HEK293 (cell line): ENCODE results near the gene CNOT4.

Experiments
- CTCF ChIA-PET: fragments of 350-600 bp; formaldehyde crosslinking; extraction: SDS; loops from one replicate; lab custom pipeline; 2021; ENCODE audit warnings: antibody characterized with exemption; lab: Yijun Ruan, JAX
- POLR2A ChIA-PET: fragments of 300-600 bp; formaldehyde crosslinking; extraction: SDS; loops from one replicate; lab custom pipeline; 2020; ENCODE audit warnings: antibody characterized with exemption, inconsistent platforms; lab: Yijun Ruan, JAX
- H3K27ac ChIP-seq: fragments of 200-500 bp; sonication (Bioruptor generic); 2 replicates; pipeline ENCODE4 v1.5.1; 2014; ENCODE audit warnings: low read depth, low read length, control low read depth, inconsistent platforms; ENCODE audit errors: extremely low read depth
- H3K36me3 ChIP-seq, 2 experiments: fragments of 200-500 bp in 1 of 2; sonication (Bioruptor generic) in 1 of 2; 1 replicate in 1 of 2; 2 replicates in 1 of 2; pipeline ENCODE4 v1.5.1; 2014 to 2017; ENCODE audit warnings: inconsistent platforms in 2 of 2, low read length in 2 of 2; ENCODE audit not compliant: control insufficient read depth in 2 of 2, insufficient read depth in 1 of 2
- H3K4me1 ChIP-seq: fragments of 200-500 bp; sonication (Bioruptor generic); 2 replicates; pipeline ENCODE4 v1.5.1; 2014; ENCODE audit warnings: mild to moderate bottlenecking, low read length, inconsistent platforms; ENCODE audit not compliant: control insufficient read depth, insufficient read depth
- H3K4me3 ChIP-seq: 2 replicates; pipeline ENCODE4 v1.5.1; 2011; ENCODE audit warnings: low read depth, mild to moderate bottlenecking, control low read depth, low read length, moderate library complexity
- H3K9me3 ChIP-seq: fragments of 200-500 bp; sonication (Bioruptor generic); 2 replicates; pipeline ENCODE4 v1.5.1; 2014; ENCODE audit warnings: low read depth, low read length, inconsistent platforms; ENCODE audit not compliant: control insufficient read depth, insufficient read depth
- EGR2 ChIP-seq: fragments of 450-650 bp; formaldehyde crosslinking; IDR thresholded peaks from 2 replicates; pipeline ENCODE4 v1.5.1; 2016; ENCODE audit warnings: low read depth, missing biosample characterization, missing genetic modification characterization
- FEZF1 ChIP-seq: fragments of 450-650 bp; formaldehyde crosslinking; IDR thresholded peaks from 2 replicates; pipeline ENCODE4 v1.5.1; 2016; ENCODE audit warnings: missing biosample characterization, missing genetic modification characterization
- GLI4 ChIP-seq: fragments of 450-650 bp; formaldehyde crosslinking; IDR thresholded peaks from 2 replicates; pipeline ENCODE4 v1.5.1; 2016; ENCODE audit warnings: missing biosample characterization, missing genetic modification characterization
- HOXA7 ChIP-seq: sonication (generic); formaldehyde crosslinking; IDR thresholded peaks from 2 replicates; pipeline ENCODE4 v1.8.1; 2022; ENCODE audit warnings: missing genetic modification reagents, borderline replicate concordance
- IKZF3 ChIP-seq: fragments of 450-650 bp; IDR thresholded peaks from 2 replicates; pipeline ENCODE4 v1.5.0; 2018; ENCODE audit warnings: missing biosample characterization, mild to moderate bottlenecking, missing genetic modification characterization, moderate library complexity
- SETDB1 ChIP-seq: IDR thresholded peaks from one replicate; pipeline ENCODE4 v1.6.1; 2017; ENCODE audit warnings: mild to moderate bottlenecking, low read length, moderate library complexity, mixed read lengths; ENCODE audit not compliant: insufficient read length
- ZNF157 ChIP-seq: fragments of 450-650 bp; formaldehyde crosslinking; IDR thresholded peaks from 2 replicates; pipeline ENCODE4 v1.5.1; 2016; ENCODE audit warnings: missing biosample characterization, missing genetic modification characterization
- ZNF24 ChIP-seq: fragments of 450-650 bp; formaldehyde crosslinking; IDR thresholded peaks from 2 replicates; pipeline ENCODE4 v1.5.1; 2016; ENCODE audit warnings: missing biosample characterization, missing genetic modification characterization
- ZNF324 ChIP-seq: fragments of 450-650 bp; formaldehyde crosslinking; IDR thresholded peaks from 2 replicates; pipeline ENCODE4 v1.5.1; 2016; ENCODE audit warnings: missing biosample characterization, missing genetic modification characterization
- ZNF335 ChIP-seq: fragments of 450-650 bp; formaldehyde crosslinking; conservative IDR thresholded peaks from 2 replicates; pipeline ENCODE4 v1.5.1; 2016; ENCODE audit warnings: missing biosample characterization, missing genetic modification characterization
- ZNF404 ChIP-seq: fragments of 450-650 bp; formaldehyde crosslinking; IDR thresholded peaks from 2 replicates; pipeline ENCODE4 v1.5.1; 2017; ENCODE audit warnings: missing biosample characterization, missing genetic modification characterization
- ZNF433 ChIP-seq: fragments of 450-650 bp; formaldehyde crosslinking; IDR thresholded peaks from 2 replicates; pipeline ENCODE4 v1.5.1; 2016; ENCODE audit warnings: missing biosample characterization, missing genetic modification characterization, low read depth
- ZNF623 ChIP-seq: fragments of 450-650 bp; formaldehyde crosslinking; IDR thresholded peaks from 2 replicates; pipeline ENCODE4 v1.5.1; 2016; ENCODE audit warnings: missing biosample characterization, missing genetic modification characterization
- ZNF626 ChIP-seq: fragments of 450-650 bp; sonication (Bioruptor Pico); formaldehyde crosslinking; IDR thresholded peaks from 2 replicates; pipeline ENCODE4 v1.5.1; 2018; ENCODE audit warnings: missing biosample characterization, missing genetic modification characterization, inconsistent platforms
- ZNF670 ChIP-seq: fragments of 450-650 bp; formaldehyde crosslinking; IDR thresholded peaks from 2 replicates; pipeline ENCODE4 v1.5.1; 2016; ENCODE audit warnings: missing biosample characterization, missing genetic modification characterization, low read depth
- ZNF791 ChIP-seq: fragments of 450-650 bp; formaldehyde crosslinking; IDR thresholded peaks from 2 replicates; pipeline ENCODE4 v1.5.1; 2016; ENCODE audit warnings: missing biosample characterization, missing genetic modification characterization
- ZSCAN16 ChIP-seq: fragments of 450-650 bp; formaldehyde crosslinking; IDR thresholded peaks from 2 replicates; pipeline ENCODE4 v1.5.1; 2016; ENCODE audit warnings: missing biosample characterization, missing genetic modification characterization
- ZSCAN30 ChIP-seq: fragments of 450-650 bp; IDR thresholded peaks from 2 replicates; pipeline ENCODE4 v1.5.1; 2018; ENCODE audit warnings: missing biosample characterization, mild to moderate bottlenecking, missing genetic modification characterization, moderate library complexity
- TF ChIP-seq, protein P1 (sequence below): fragments of 450-650 bp; formaldehyde crosslinking; IDR thresholded peaks from 2 replicates; pipeline ENCODE4 v1.5.1; 2016; ENCODE audit warnings: missing biosample characterization, missing genetic modification characterization
- TF ChIP-seq, protein P2 (sequence below): sonication (generic); formaldehyde crosslinking; IDR thresholded peaks from 2 replicates; pipeline ENCODE4 v1.8.1; 2022; ENCODE audit warnings: mild to moderate bottlenecking, moderate library complexity, missing genetic modification reagents
- TF ChIP-seq, protein P3 (sequence below): fragments of 450-650 bp; formaldehyde crosslinking; IDR thresholded peaks from 2 replicates; pipeline ENCODE4 v1.5.1; 2016; ENCODE audit warnings: missing biosample characterization, missing genetic modification characterization, borderline replicate concordance

Gene CNOT4

DNA sequence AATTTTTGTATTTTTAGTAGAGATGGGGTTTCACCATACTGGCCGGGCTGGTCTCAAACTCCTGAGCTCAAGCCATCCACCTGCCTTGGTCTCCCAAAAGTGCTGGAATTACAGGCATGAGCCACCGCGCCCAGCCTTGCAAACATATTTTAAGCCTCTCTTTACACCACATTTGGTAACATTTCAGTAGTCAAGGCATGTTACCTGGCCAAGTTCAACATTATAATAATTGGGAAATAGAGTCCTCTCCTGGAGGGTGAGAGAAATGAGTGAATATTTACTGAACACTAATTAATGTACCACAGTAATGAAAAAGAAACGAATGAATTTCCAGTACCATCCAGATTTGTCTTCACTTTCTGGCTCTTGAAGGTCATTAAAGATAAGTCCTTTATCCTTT lies 10.0 kb upstream of the CNOT4 start (continued):
- TF ChIP-seq, protein P1, sequence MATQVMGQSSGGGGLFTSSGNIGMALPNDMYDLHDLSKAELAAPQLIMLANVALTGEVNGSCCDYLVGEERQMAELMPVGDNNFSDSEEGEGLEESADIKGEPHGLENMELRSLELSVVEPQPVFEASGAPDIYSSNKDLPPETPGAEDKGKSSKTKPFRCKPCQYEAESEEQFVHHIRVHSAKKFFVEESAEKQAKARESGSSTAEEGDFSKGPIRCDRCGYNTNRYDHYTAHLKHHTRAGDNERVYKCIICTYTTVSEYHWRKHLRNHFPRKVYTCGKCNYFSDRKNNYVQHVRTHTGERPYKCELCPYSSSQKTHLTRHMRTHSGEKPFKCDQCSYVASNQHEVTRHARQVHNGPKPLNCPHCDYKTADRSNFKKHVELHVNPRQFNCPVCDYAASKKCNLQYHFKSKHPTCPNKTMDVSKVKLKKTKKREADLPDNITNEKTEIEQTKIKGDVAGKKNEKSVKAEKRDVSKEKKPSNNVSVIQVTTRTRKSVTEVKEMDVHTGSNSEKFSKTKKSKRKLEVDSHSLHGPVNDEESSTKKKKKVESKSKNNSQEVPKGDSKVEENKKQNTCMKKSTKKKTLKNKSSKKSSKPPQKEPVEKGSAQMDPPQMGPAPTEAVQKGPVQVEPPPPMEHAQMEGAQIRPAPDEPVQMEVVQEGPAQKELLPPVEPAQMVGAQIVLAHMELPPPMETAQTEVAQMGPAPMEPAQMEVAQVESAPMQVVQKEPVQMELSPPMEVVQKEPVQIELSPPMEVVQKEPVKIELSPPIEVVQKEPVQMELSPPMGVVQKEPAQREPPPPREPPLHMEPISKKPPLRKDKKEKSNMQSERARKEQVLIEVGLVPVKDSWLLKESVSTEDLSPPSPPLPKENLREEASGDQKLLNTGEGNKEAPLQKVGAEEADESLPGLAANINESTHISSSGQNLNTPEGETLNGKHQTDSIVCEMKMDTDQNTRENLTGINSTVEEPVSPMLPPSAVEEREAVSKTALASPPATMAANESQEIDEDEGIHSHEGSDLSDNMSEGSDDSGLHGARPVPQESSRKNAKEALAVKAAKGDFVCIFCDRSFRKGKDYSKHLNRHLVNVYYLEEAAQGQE, result no peak
- TF ChIP-seq ZNF335 (tag by site-specific recombination), result no peak

DNA sequence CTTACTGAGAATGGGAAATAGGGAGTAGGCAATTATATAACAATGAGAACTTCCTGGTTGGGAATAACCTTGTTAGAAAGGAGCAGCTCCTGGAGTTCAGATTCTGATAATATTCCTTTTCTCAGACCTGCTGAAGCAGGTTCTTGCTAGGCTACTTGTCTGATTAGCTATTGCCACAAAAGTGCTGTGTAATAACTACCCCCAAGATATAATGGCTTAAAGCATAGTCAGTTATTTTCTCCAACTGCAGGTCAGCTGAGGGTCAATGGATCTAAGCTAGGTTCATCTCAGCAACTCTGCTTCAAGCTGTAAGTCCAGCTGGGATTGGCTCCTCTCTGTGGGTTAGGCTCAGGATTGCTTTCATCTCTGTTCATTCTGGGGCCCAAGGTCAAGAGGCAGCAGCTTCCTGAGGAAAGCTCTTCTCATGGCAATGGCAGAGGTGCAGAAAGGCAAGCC lies 9.4 kb upstream of the CNOT4 start:
- Histone ChIP-seq H3K4me3 (no peak overlapping the region), H3K4me1 (no peaks in the 10 kb centered on the region), H3K9me3 (no peaks in the 10 kb centered on the region), H3K36me3 (no peaks in the 10 kb centered on the region), H3K27ac (no peak overlapping the region)
- CTCF ChIA-PET, result interaction anchor here (0.6 kb wide), 1 partner anchor 24 kb away, joined by 3 read pairs; no protein-coding TSS in a partner anchor
- POLR2A ChIA-PET, result no interaction called here
- TF ChIP-seq HOXA7, result no peak
- no peak for TF ChIP-seq ZNF670 (tag by site-specific recombination)
- TF ChIP-seq, protein P2, sequence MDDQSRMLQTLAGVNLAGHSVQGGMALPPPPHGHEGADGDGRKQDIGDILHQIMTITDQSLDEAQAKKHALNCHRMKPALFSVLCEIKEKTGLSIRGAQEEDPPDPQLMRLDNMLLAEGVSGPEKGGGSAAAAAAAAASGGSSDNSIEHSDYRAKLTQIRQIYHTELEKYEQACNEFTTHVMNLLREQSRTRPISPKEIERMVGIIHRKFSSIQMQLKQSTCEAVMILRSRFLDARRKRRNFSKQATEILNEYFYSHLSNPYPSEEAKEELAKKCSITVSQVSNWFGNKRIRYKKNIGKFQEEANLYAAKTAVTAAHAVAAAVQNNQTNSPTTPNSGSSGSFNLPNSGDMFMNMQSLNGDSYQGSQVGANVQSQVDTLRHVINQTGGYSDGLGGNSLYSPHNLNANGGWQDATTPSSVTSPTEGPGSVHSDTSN, result no peak
- TF ChIP-seq ZNF157 (tag by site-specific recombination), result no peak
- TF ChIP-seq EGR2 (tag by site-specific recombination), result no peak
- no peak for TF ChIP-seq FEZF1 (tag by site-specific recombination)
- TF ChIP-seq ZSCAN16 (tag by site-specific recombination), result no peak
- no peak for TF ChIP-seq ZNF24
- TF ChIP-seq, protein P3, sequence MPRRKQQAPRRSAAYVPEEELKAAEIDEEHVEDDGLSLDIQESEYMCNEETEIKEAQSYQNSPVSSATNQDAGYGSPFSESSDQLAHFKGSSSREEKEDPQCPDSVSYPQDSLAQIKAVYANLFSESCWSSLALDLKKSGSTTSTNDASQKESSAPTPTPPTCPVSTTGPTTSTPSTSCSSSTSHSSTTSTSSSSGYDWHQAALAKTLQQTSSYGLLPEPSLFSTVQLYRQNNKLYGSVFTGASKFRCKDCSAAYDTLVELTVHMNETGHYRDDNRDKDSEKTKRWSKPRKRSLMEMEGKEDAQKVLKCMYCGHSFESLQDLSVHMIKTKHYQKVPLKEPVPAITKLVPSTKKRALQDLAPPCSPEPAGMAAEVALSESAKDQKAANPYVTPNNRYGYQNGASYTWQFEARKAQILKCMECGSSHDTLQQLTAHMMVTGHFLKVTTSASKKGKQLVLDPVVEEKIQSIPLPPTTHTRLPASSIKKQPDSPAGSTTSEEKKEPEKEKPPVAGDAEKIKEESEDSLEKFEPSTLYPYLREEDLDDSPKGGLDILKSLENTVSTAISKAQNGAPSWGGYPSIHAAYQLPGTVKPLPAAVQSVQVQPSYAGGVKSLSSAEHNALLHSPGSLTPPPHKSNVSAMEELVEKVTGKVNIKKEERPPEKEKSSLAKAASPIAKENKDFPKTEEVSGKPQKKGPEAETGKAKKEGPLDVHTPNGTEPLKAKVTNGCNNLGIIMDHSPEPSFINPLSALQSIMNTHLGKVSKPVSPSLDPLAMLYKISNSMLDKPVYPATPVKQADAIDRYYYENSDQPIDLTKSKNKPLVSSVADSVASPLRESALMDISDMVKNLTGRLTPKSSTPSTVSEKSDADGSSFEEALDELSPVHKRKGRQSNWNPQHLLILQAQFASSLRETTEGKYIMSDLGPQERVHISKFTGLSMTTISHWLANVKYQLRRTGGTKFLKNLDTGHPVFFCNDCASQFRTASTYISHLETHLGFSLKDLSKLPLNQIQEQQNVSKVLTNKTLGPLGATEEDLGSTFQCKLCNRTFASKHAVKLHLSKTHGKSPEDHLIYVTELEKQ, result no peak
- TF ChIP-seq ZSCAN30 (tag by site-specific recombination), result no peak
- no peak for TF ChIP-seq IKZF3 (tag by site-specific recombination)
- TF ChIP-seq SETDB1, result no peak
- no peak for TF ChIP-seq ZNF623
- TF ChIP-seq ZNF433 (tag by site-specific recombination), result no peak
- no peak for TF ChIP-seq ZNF626 (tag by site-specific recombination)
- no peak for TF ChIP-seq GLI4
- no peak for TF ChIP-seq ZNF404 (tag by site-specific recombination)
- no peak for TF ChIP-seq ZNF324 (tag by site-specific recombination)
- no peak for TF ChIP-seq ZNF791 (tag by site-specific recombination)
